IMR-90 (cell line): ENCODE data around the gene OOSP3. TPM values are rescaled to one million over a fixed set of nuclear protein-coding genes. Genes with fewer than 3 reads are reported as not detected.

Experiments used
- ATAC-seq: fragments of 200-7000 bp; cut with Tn5 transposase; 2 replicates; pipeline ENCODE4 v1.9.1; 2020; ENCODE audit warnings: low read depth, mild to moderate bottlenecking, moderate library complexity
- BruUV-seq: library from RNA; stranded (reverse); fragments of 400-500 nt; replicated peaks from 2 replicates; lab custom pipeline; 2021; lab: Mats Ljungman, UMichigan
- CTCF ChIA-PET: fragments of 300-600 bp; formaldehyde crosslinking; extraction: SDS; loops from one replicate; lab custom pipeline; 2021; ENCODE audit warnings: antibody characterized with exemption; lab: Yijun Ruan, JAX
- POLR2A ChIA-PET: fragments of 300-600 bp; sonication (Branson Sonifier 250); formaldehyde crosslinking; loops from one replicate; lab custom pipeline; 2022; ENCODE audit warnings: antibody characterized with exemption; ENCODE audit not compliant: unreplicated experiment; lab: Charles Lee
- DNase-seq: peaks from one replicate; pipeline ENCODE4 v3.0.0; 2013
- H2AFZ ChIP-seq: replicated peaks from 2 replicates; pipeline ENCODE3; 2013; ENCODE audit warnings: low read length, mild to moderate bottlenecking; ENCODE audit not compliant: poor library complexity
- H2AK5ac ChIP-seq: 2 replicates; pipeline ENCODE4 v1.6.1; 2013; ENCODE audit warnings: low read depth, low read length, inconsistent platforms
- H2AK9ac ChIP-seq: replicated peaks from 2 replicates; pipeline ENCODE3; 2013; ENCODE audit warnings: mild to moderate bottlenecking, low read depth, low read length, moderate library complexity; ENCODE audit not compliant: poor library complexity
- H2BK120ac ChIP-seq: 2 replicates; pipeline ENCODE4 v1.6.1; 2013; ENCODE audit warnings: low read depth, low read length, inconsistent platforms
- H2BK15ac ChIP-seq: 3 replicates; pipeline ENCODE4 v1.6.1; 2013; ENCODE audit warnings: low read depth, low read length, inconsistent platforms
- H2BK20ac ChIP-seq: 2 replicates; pipeline ENCODE4 v1.6.1; 2013; ENCODE audit warnings: low read depth, mild to moderate bottlenecking, inconsistent platforms, low read length, moderate library complexity
- H2BK5ac ChIP-seq: 2 replicates; pipeline ENCODE4 v1.6.1; 2013; ENCODE audit warnings: mild to moderate bottlenecking, low read depth, low read length, inconsistent platforms; ENCODE audit not compliant: poor library complexity, severe bottlenecking
- H3K14ac ChIP-seq: replicated peaks from 2 replicates; pipeline ENCODE4 v1.6.1; 2013; ENCODE audit warnings: low read depth, low read length, inconsistent platforms
- H3K18ac ChIP-seq: 2 replicates; pipeline ENCODE4 v1.6.1; 2013; ENCODE audit warnings: low read depth, low read length, control low read depth
- H3K23ac ChIP-seq: 2 replicates; pipeline ENCODE4 v1.6.1; 2013; ENCODE audit warnings: low read depth, low read length, inconsistent platforms
- H3K27ac ChIP-seq: 2 replicates; pipeline ENCODE4 v1.5.1; 2013; ENCODE audit warnings: mild to moderate bottlenecking, control low read depth, low read length; ENCODE audit not compliant: insufficient read depth
- H3K27me3 ChIP-seq: 2 replicates; pipeline ENCODE4 v1.6.1; 2013; ENCODE audit warnings: low read length; ENCODE audit not compliant: control insufficient read depth, insufficient read depth
- H3K36me3 ChIP-seq: 2 replicates; pipeline ENCODE4 v1.6.1; 2013; ENCODE audit warnings: low read length, mixed read lengths; ENCODE audit not compliant: control insufficient read depth, insufficient read depth
- H3K4ac ChIP-seq: 2 replicates; pipeline ENCODE4 v1.6.1; 2013; ENCODE audit warnings: low read depth, low read length, inconsistent platforms
- H3K4me1 ChIP-seq: 2 replicates; pipeline ENCODE4 v1.6.1; 2013; ENCODE audit warnings: low read length, mixed read lengths; ENCODE audit not compliant: control insufficient read depth, insufficient read depth
- H3K4me2 ChIP-seq: 2 replicates; pipeline ENCODE4 v1.6.1; 2013; ENCODE audit warnings: low read depth, mild to moderate bottlenecking, control low read depth, low read length, moderate library complexity
- H3K4me3 ChIP-seq: 2 replicates; pipeline ENCODE4 v1.5.1; 2013; ENCODE audit warnings: low read depth, mild to moderate bottlenecking, control low read depth, low read length, moderate library complexity; ENCODE audit not compliant: insufficient read depth
- H3K56ac ChIP-seq: 2 replicates; pipeline ENCODE4 v1.6.1; 2013; ENCODE audit warnings: low read length, inconsistent platforms; ENCODE audit not compliant: insufficient read depth; ENCODE audit errors: extremely low read depth
- H3K79me1 ChIP-seq, 2 experiments: 2 replicates each; pipeline ENCODE4 v1.6.1; 2013; ENCODE audit warnings: low read length in 2 of 2, inconsistent platforms in 1 of 2, low read depth in 1 of 2
- H3K9ac ChIP-seq: 2 replicates; pipeline ENCODE4 v1.6.1; 2013; ENCODE audit warnings: low read depth, low read length, control low read depth
- H3K9me1 ChIP-seq: 2 replicates; pipeline ENCODE4 v1.6.1; 2013; ENCODE audit warnings: low read length, inconsistent platforms; ENCODE audit not compliant: insufficient read depth
- H3K9me3 ChIP-seq: 2 replicates; pipeline ENCODE4 v1.6.1; 2013; ENCODE audit warnings: low read length; ENCODE audit not compliant: control insufficient read depth, insufficient read depth
- H4K20me1 ChIP-seq: 2 replicates; pipeline ENCODE4 v1.6.1; 2013; ENCODE audit warnings: low read length, inconsistent platforms; ENCODE audit not compliant: insufficient read depth
- H4K5ac ChIP-seq: 2 replicates; pipeline ENCODE4 v1.6.1; 2013; ENCODE audit warnings: mild to moderate bottlenecking, low read depth, low read length, control low read depth
- H4K8ac ChIP-seq, 2 experiments: 2 replicates each; pipeline ENCODE4 v1.6.1; 2013; ENCODE audit warnings: low read depth in 2 of 2, low read length in 2 of 2, control low read depth in 1 of 2, inconsistent platforms in 1 of 2
- H4K91ac ChIP-seq: 2 replicates; pipeline ENCODE4 v1.6.1; 2013; ENCODE audit warnings: low read depth, low read length, inconsistent platforms; ENCODE audit not compliant: insufficient read depth
- BHLHE40 ChIP-seq: fragments of 150-350 bp; IDR thresholded peaks from 2 replicates; pipeline ENCODE4 v1.6.1; 2016; ENCODE audit warnings: mild to moderate bottlenecking, low read depth, low read length
- CEBPB ChIP-seq: IDR thresholded peaks from 2 replicates; pipeline ENCODE4 v1.6.1; 2012; ENCODE audit warnings: low read depth, low read length, improper control_type of control experiment
- CHD1 ChIP-seq: IDR thresholded peaks from 2 replicates; pipeline ENCODE4 v1.6.1; 2012; ENCODE audit warnings: low read depth, low read length, improper control_type of control experiment
- FOS ChIP-seq: fragments of 150-350 bp; IDR thresholded peaks from 2 replicates; pipeline ENCODE4 v1.6.1; 2016; ENCODE audit warnings: low read depth, low read length
- MAFK ChIP-seq: IDR thresholded peaks from 2 replicates; pipeline ENCODE4 v1.6.1; 2012; ENCODE audit warnings: low read depth, low read length, improper control_type of control experiment
- MAZ ChIP-seq: IDR thresholded peaks from 2 replicates; pipeline ENCODE4 v1.6.1; 2012; ENCODE audit warnings: low read depth, mild to moderate bottlenecking, low read length, improper control_type of control experiment, moderate library complexity, borderline replicate concordance
- MXI1 ChIP-seq: IDR thresholded peaks from 2 replicates; pipeline ENCODE4 v1.6.1; 2012; ENCODE audit warnings: low read depth, mild to moderate bottlenecking, low read length, moderate library complexity, borderline replicate concordance
- NFE2L2 ChIP-seq: fragments of 150-350 bp; IDR thresholded peaks from 2 replicates; pipeline ENCODE4 v1.6.1; 2016; ENCODE audit warnings: low read depth, mild to moderate bottlenecking, low read length
- POLR2A ChIP-seq: IDR thresholded peaks from 2 replicates; pipeline ENCODE4 v1.6.1; 2012; ENCODE audit warnings: mild to moderate bottlenecking, low read depth, low read length
- RAD21 ChIP-seq: IDR thresholded peaks from 2 replicates; pipeline ENCODE4 v1.6.1; 2012; ENCODE audit warnings: low read length, improper control_type of control experiment
- RCOR1 ChIP-seq: IDR thresholded peaks from 2 replicates; pipeline ENCODE4 v1.6.1; 2012; ENCODE audit warnings: mild to moderate bottlenecking, low read length, improper control_type of control experiment; ENCODE audit not compliant: insufficient replicate concordance
- RFX5 ChIP-seq: IDR thresholded peaks from 2 replicates; pipeline ENCODE4 v1.8.0; 2012; ENCODE audit warnings: low read depth, mild to moderate bottlenecking, low read length, moderate library complexity
- SMC3 ChIP-seq: fragments of 150-350 bp; IDR thresholded peaks from 2 replicates; pipeline ENCODE4 v1.6.1; 2016; ENCODE audit warnings: low read depth, mild to moderate bottlenecking, antibody characterized with exemption, low read length, moderate library complexity
- USF2 ChIP-seq: fragments of 150-350 bp; IDR thresholded peaks from 2 replicates; pipeline ENCODE4 v1.6.1; 2017; ENCODE audit warnings: mild to moderate bottlenecking, antibody characterized with exemption, low read length, low read depth
- whole genome bisulfite sequencing, 2 experiments: methylation state at CpG; one replicate each; pipeline versions ENCODE4 v1.1.5 to v1.1.7; 2013; ENCODE audit warnings: missing lambda C conversion rate in 2 of 2; ENCODE audit not compliant: insufficient read length in 1 of 2; ENCODE audit errors: extremely low coverage in 2 of 2; 5-methylcytosine and 5-hydroxymethylcytosine counted together
- dilution Hi-C: fragments of 300-500 bp; cut with HindIII; formaldehyde crosslinking; loops from one replicate; pipeline ENCODE4 v1.14.3; 2018; ENCODE audit warnings: low sequenced_read_pairs; ENCODE audit not compliant: unreplicated experiment
- in situ Hi-C: fragments of 300-500 bp; cut with MboI; formaldehyde crosslinking; loops from 3 replicates; pipeline ENCODE4 v1.14.3; 2019; ENCODE audit warnings: low sequenced_read_pairs, inconsistent platforms, mixed read lengths
- intact Hi-C: fragments of 100-400 bp; cut with micrococcal nuclease; formaldehyde crosslinking; loops from 2 replicates; pipeline ENCODE4 v1.10.0; 2022
- polyA plus RNA-seq, 3 experiments: library from polyadenylated mRNA; depleted of rRNA; stranded (reverse); fragments of >200 nt; gene quantifications; 2 replicates each; pipeline ENCODE4 v1.2.3, GENCODE V29; 2012; ENCODE audit warnings: low replicate concordance in 1 of 3
- total RNA-seq: library from RNA; depleted of rRNA; stranded (reverse); fragments of >200 nt; gene quantifications from 2 replicates; pipeline ENCODE4 v1.2.3, GENCODE V29; 2012
- TF ChIP-seq, protein P1 (sequence below): conservative IDR thresholded peaks from 2 replicates; pipeline ENCODE4 v1.5.1; 2012; ENCODE audit warnings: mild to moderate bottlenecking, low read depth, low read length, improper control_type of control experiment
- TF ChIP-seq, protein P2 (sequence below): fragments of 150-350 bp; IDR thresholded peaks from 2 replicates; pipeline ENCODE4 v1.6.1; 2016; ENCODE audit warnings: low read depth, mild to moderate bottlenecking, low read length, moderate library complexity, borderline replicate concordance

The OOSP3 gene
- total and polyA plus RNA-seq, 2 of the 4 experiments (the other 2 are of a cell fraction) = not detected

- Histone ChIP-seq H3K9me3 (no peaks in the 10 kb centered on the region), H3K18ac (no peak within 1 kb of the TSS), H2BK20ac (no peak within 1 kb of the TSS), H2AK9ac (no peak within 1 kb of the TSS), H4K91ac (no peak within 1 kb of the TSS), H2BK5ac (no peak within 1 kb of the TSS), H3K36me3 (no peaks in the 10 kb centered on the region), H3K9ac (no peak within 1 kb of the TSS), H3K9me1 (no peaks in the 10 kb centered on the region), H3K4me1 (no peaks in the 10 kb centered on the region), H3K4ac (no peak within 1 kb of the TSS), H2BK120ac (no peak within 1 kb of the TSS), H3K14ac (no peak within 1 kb of the TSS), H2AFZ (no peak within 1 kb of the TSS), H4K8ac (no peak within 1 kb of the TSS), H2AK5ac (no peak within 1 kb of the TSS), H2BK15ac (no peak within 1 kb of the TSS), H3K23ac (no peak within 1 kb of the TSS), H3K56ac (no peak within 1 kb of the TSS), H4K20me1 (no peaks in the 10 kb centered on the region), H3K27me3 (no peaks in the 10 kb centered on the region; the same call in 1 of the 2 replicates), H4K5ac (no peak within 1 kb of the TSS), H3K79me1 (no peaks in the 10 kb centered on the region), H3K4me3 (no peak within 1 kb of the TSS), H3K4me2 (no peak within 1 kb of the TSS), H3K27ac (no peak within 1 kb of the TSS)
- in situ Hi-C loops = loop anchor here (25.0 kb wide), 1 partner anchor 342 kb away; the partner anchor contains the start of gene MS4A6A
- CTCF ChIA-PET = no interaction called here
- POLR2A ChIA-PET = no interaction called here
- no peak for ATAC-seq
- WGBS, 2 experiments = 78% methylated on average over 3 of the region's 4 CpGs; no CpG with 5 or more reads in 1 of the 2 experiments
- dilution Hi-C loops = no loop called here
- TF ChIP-seq RAD21 (no peak), BHLHE40 (no peak), MAZ (no peak), POLR2A (no peak), MXI1 (no peak), CHD1 (no peak), CEBPB (no peak), MAFK (no peak), FOS (no peak), NFE2L2 (no peak), RFX5 (no peak), SMC3 (no peak), RCOR1 (no peak), USF2 (no peak)
- TF ChIP-seq, protein P1, sequence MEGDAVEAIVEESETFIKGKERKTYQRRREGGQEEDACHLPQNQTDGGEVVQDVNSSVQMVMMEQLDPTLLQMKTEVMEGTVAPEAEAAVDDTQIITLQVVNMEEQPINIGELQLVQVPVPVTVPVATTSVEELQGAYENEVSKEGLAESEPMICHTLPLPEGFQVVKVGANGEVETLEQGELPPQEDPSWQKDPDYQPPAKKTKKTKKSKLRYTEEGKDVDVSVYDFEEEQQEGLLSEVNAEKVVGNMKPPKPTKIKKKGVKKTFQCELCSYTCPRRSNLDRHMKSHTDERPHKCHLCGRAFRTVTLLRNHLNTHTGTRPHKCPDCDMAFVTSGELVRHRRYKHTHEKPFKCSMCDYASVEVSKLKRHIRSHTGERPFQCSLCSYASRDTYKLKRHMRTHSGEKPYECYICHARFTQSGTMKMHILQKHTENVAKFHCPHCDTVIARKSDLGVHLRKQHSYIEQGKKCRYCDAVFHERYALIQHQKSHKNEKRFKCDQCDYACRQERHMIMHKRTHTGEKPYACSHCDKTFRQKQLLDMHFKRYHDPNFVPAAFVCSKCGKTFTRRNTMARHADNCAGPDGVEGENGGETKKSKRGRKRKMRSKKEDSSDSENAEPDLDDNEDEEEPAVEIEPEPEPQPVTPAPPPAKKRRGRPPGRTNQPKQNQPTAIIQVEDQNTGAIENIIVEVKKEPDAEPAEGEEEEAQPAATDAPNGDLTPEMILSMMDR = no peak
- TF ChIP-seq, protein P2, sequence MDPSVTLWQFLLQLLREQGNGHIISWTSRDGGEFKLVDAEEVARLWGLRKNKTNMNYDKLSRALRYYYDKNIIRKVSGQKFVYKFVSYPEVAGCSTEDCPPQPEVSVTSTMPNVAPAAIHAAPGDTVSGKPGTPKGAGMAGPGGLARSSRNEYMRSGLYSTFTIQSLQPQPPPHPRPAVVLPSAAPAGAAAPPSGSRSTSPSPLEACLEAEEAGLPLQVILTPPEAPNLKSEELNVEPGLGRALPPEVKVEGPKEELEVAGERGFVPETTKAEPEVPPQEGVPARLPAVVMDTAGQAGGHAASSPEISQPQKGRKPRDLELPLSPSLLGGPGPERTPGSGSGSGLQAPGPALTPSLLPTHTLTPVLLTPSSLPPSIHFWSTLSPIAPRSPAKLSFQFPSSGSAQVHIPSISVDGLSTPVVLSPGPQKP = no peak
- DNase-seq = no peak
- intact Hi-C loops = no loop called here
- BruUV-seq = no TSS peak
Measured at GRCh38 chr11:59845399-59845798, 33.2 kb upstream of the OOSP3 start, which contains the start of gene CBLIF. Gene CBLIF (minus strand): TSS chr11:59845499. CDS start chr11:59845453, 46 bp downstream.
